Measurements from ENCODE around the gene SH2D3A.
"Not testable (repeated sequence)": the region's sequence is repeated elsewhere in the genome, so short reads cannot be mapped to it uniquely, and the experiment has no call there.

SH2D3A gene

GRCh38 chr19:6769006-6769619, 1.9 kb upstream of the SH2D3A start:
- no peak overlapping the region for H3K4me3 ChIP-seq (ENCODE audit: low read depth, low read length)
- TF ChIP-seq CTCF (IDR thresholded peaks at IDR 0.05; ENCODE audit: low read depth, low read length) (peak; percentile 1), MYC (IDR thresholded peaks at IDR 0.05; ENCODE audit: low read depth, low read length) (no peak), POLR2A (IDR thresholded peaks at IDR 0.05; ENCODE audit: extremely low read depth, insufficient read length) (no peak), MAX (IDR thresholded peaks at IDR 0.05; ENCODE audit: low read depth, low read length) (no peak)
- peak; percentile 29 for DNase-seq (ENCODE audit: low read depth)

GRCh38 chr19:6768236-6768785, 1.1 kb upstream of the SH2D3A start:
- no peak for DNase-seq (ENCODE audit: low read depth)
- no peak overlapping the region for H3K4me3 ChIP-seq (ENCODE audit: low read depth, low read length)
- no peak for TF ChIP-seq MYC (IDR thresholded peaks at IDR 0.05; ENCODE audit: low read depth, low read length)
- TF ChIP-seq CTCF (IDR thresholded peaks at IDR 0.05; ENCODE audit: low read depth, low read length) = no peak
- no peak for TF ChIP-seq MAX (IDR thresholded peaks at IDR 0.05; ENCODE audit: low read depth, low read length)
- TF ChIP-seq POLR2A (IDR thresholded peaks at IDR 0.05; ENCODE audit: extremely low read depth, insufficient read length) = no peak

GRCh38 chr19:6767081-6767356, 216 bp downstream of the SH2D3A start:
- no peak overlapping the region for H3K4me3 ChIP-seq (ENCODE audit: low read depth, low read length)
- TF ChIP-seq MYC (IDR thresholded peaks at IDR 0.05; ENCODE audit: low read depth, low read length) = no peak
- DNase-seq (ENCODE audit: low read depth) = no peak

- TF ChIP-seq POLR2A (IDR thresholded peaks at IDR 0.05; ENCODE audit: extremely low read depth, insufficient read length) (no peak), MAX (IDR thresholded peaks at IDR 0.05; ENCODE audit: low read depth, low read length) (no peak), CTCF (IDR thresholded peaks at IDR 0.05; ENCODE audit: low read depth, low read length) (no peak), MYC (IDR thresholded peaks at IDR 0.05; ENCODE audit: low read depth, low read length) (no peak)
- no peak for DNase-seq (ENCODE audit: low read depth)
- no peak overlapping the region for H3K4me3 ChIP-seq (ENCODE audit: low read depth, low read length)
Observed at GRCh38 chr19:6766357-6767080, 716 bp downstream of the SH2D3A start.

GRCh38 chr19:6765738-6766356, 1.4 kb downstream of the SH2D3A start:
- no peak for DNase-seq (ENCODE audit: low read depth)
- TF ChIP-seq MYC (IDR thresholded peaks at IDR 0.05; ENCODE audit: low read depth, low read length) = no peak
- TF ChIP-seq CTCF (IDR thresholded peaks at IDR 0.05; ENCODE audit: low read depth, low read length) = no peak
- TF ChIP-seq MAX (IDR thresholded peaks at IDR 0.05; ENCODE audit: low read depth, low read length) = no peak
- TF ChIP-seq POLR2A (IDR thresholded peaks at IDR 0.05; ENCODE audit: extremely low read depth, insufficient read length) = no peak
- no peak overlapping the region for H3K4me3 ChIP-seq (ENCODE audit: low read depth, low read length)

GRCh38 chr19:6762253-6762797, 4.9 kb downstream of the SH2D3A start:
- DNase-seq (ENCODE audit: low read depth); H3K4me3 ChIP-seq (ENCODE audit: low read depth, low read length): not testable (repeated sequence)
